NCI-H1105 (cell line): ENCODE results near the gene OTOL1.
"Not testable (repeated sequence)": the region's sequence is repeated elsewhere in the genome, so short reads cannot be mapped to it uniquely, and the experiment has no call there.

ENCODE experiments used
- DNase-seq: peaks from one replicate; lab custom pipeline; 2025; lab: John Stamatoyannopoulos, UW

OTOL1 gene

GRCh38 chr3:161496508-161496907 is at the start of gene OTOL1:
Gene OTOL1 (plus strand): TSS chr3:161496808. CDS start chr3:161496808, 0 bp downstream.
- DNase-seq = no peak

- DNase-seq = no peak
Measured at GRCh38 chr3:161449785-161450184, 46.8 kb upstream of the OTOL1 start.

GRCh38 chr3:161452179-161452578 is 44.4 kb upstream of the OTOL1 start:
- DNase-seq = no peak

DNA sequence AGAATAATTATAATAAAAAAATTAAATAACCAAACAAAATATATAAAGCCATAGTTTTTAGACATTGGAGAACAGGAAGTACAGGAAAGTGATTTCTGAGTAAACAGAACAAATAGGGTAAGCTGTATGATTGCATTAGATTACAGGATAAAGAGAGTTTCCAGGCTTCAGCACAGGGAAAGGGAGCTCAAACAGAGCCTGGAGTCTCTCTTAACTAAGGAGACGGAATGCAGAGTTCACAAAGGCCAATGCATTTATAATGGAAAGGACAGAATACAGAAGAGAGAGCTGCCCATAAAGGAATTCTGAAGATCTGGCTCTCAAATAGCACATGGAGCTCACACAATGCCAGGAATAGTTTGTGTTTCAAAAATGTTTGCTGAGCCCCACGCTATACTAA is 42.0 kb upstream of the OTOL1 start:
- DNase-seq = no peak

DNA sequence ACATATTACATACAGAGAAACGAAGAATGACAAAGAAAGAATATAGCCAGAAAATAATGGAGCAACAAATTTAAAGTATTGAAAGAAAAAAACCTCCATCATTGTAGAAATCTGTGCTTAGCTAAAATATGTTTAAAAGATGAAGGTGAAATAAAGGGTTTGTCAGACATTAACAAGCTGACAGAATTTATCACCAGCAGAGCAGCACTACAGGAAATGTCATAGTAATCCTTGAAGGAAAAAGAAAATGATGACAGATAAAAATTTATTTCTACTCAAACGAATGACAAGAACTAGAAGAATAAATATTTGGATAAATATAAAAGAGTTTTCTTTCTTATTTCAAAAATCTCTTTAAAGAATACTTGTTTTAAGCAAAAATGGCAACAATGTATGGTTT is 40.6 kb upstream of the OTOL1 start:
- no peak for DNase-seq

DNA sequence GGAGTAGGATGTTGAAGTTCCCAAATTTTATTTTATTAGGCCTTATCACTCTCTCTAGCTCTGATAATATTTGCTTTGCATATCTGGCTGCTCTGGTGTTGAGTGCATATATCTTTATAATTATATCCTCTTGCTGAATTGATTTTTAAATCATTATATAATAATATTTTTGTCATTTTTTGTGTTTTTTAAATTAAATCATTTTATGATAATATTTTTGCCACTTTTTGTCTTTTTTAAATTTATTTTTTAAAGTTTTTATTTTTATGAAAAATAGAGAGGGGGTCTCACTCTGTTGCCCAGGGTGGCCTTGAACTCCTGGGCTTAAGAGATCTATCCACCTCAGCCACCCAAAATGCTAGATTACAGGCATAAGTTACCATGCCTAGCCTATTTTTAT is 34.5 kb upstream of the OTOL1 start:
- DNase-seq = no peak

- no peak for DNase-seq
Measured at GRCh38 chr3:161471211-161471610, 25.4 kb upstream of the OTOL1 start.

- no peak for DNase-seq
Measured at GRCh38 chr3:161474139-161474538, 22.5 kb upstream of the OTOL1 start.

- no peak for DNase-seq
Measured at GRCh38 chr3:161474741-161475140, 21.9 kb upstream of the OTOL1 start.

- no peak for DNase-seq
Measured at GRCh38 chr3:161475206-161475605, 21.4 kb upstream of the OTOL1 start.

GRCh38 chr3:161475905-161476304 is 20.7 kb upstream of the OTOL1 start:
- DNase-seq = no peak

- DNase-seq = no peak
Measured at GRCh38 chr3:161484226-161484625, 12.4 kb upstream of the OTOL1 start.

DNA sequence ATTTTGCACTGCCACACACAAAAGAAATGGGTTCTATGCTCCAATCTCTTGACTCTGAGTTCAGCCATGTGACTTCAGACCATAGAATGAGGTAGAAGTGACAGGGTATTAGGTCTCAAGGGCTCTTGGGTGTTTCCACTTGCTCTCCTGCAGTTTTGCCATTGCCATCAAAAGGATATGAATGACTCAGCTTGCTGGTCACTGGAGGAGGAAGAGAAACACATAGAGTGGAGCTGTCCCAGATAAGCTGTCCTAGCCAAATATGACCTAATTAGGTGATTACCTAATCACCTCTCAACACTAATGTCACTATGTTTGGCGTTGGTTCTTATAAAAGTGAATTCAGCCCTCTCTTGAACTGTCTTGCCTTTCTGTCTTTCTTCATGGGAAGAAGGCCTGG is 8.3 kb upstream of the OTOL1 start:
- DNase-seq = not testable (repeated sequence)

GRCh38 chr3:161489395-161489794 is 7.2 kb upstream of the OTOL1 start:
- no peak for DNase-seq

DNA sequence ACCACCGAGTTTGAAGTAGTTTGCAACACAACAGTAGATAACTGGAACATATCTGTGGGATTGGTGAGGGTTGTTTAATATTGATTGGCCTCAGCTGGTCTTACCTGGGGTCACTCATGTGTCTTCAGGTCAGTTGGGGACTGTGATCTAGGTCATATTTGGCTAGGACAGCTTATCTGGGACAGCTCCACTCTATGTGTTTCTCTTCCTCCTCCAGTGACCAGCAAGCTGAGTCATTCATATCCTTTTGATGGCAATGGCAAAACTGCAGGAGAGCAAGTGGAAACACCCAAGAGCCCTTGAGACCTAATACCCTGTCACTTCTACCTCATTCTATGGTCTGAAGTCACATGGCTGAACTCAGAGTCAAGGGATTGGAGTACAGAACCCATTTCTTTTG is 5.8 kb upstream of the OTOL1 start:
- DNase-seq = not testable (repeated sequence)

DNA sequence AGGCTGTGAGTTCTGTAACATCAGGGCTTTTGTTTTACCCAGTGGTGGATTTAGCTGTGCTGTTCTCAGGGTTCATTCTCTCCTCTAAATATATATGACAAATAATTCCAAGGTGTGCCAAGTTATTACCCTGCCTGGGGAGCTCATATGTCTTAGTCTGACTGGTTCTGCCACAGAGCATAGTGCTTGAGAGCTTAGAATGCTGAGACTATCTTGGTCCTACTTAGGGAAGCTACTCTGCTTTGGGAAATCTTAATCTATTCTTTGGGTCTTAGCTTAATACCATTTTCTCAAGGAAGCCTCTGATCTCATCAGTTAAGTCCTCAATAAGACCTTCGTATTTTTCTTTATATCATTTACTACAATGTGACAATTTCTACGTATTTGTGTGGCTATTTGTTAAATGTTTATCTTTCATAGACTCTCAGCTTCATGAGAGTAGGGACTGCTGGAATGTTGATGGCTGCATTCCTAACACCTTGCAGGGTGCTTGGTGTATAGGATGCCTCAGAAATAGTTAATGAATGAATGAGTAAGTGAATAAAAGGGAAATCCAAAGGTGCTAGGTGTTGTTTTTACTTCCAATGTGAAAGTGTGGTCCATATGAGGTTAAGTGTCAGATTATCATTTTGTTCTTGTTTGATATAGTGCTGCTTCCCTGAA is 1.8 kb downstream of the OTOL1 start:
- no peak for DNase-seq

DNA sequence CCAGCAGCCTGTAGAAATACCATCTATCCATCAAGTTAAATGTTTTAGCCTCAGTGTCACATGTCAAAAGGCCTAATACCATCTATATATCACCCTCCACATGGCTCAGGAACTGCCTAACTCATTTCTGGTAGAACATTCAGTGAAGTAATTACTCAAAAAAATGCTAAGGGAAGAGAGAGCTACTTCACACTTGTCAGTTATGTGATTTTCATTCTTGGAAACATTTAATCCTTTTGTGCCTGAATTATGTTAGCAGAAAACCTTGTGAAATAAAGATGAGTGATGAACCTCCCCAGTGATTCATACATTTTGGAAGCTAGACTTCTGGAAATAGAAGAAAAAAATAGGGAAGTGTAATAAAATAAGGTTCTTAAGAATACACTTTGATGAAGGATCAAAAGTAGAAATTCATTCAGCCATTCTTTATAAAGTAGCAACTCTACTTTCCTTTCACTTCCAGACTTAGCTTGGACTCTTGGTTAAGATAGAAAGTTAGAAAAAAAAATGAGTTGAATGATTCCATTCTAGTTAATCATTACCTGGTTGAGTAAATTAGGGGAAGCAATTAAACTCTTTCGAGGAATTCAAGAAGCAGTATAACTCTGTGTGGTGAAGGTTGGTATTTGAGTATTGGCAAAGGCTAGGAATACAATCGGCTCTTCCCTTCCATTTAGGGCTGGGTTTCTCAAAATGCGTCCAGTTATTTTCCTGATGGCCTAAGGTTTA is 3.6 kb downstream of the OTOL1 start:
- no peak for DNase-seq

DNA sequence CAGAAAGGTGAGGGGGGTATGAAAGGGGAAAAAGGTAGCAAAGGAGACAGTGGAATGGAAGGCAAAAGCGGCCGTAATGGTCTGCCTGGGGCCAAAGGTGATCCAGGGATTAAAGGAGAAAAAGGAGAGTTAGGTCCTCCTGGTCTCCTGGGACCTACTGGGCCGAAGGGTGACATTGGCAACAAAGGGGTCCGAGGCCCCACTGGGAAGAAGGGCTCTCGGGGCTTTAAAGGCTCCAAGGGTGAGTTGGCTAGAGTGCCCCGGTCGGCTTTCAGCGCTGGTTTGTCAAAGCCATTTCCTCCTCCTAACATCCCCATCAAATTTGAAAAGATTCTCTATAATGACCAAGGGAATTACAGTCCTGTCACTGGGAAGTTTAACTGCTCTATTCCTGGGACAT is 6.7 kb downstream of the OTOL1 start:
- no peak for DNase-seq

DNA sequence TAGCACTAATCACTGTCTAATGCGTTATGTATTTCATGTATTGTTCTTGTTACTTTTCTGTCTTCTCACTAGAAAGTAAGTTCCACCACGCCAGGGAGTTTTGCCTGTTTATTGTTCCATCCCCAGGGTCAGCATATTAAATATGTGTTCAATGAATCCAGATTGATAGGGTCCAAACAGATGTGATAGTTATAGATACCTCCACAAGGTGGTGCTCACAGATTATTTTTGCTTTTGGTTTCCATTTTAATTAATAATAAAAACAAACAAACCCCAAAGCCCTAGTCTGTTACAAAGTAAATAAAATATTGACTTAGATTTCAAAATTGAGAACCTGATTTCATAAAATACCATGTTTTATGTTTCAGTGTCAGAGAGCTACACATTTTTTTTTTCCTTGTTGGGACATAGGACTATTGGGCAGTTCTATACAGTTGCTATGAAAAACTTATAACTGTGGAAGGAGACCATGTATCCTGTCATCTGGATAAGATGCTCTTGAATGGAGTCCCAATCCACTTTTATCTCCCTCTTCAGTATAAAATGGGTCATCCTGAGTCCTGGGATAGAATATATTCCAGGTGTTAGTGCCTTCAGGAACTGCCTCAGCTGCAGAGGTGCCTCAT is 12.4 kb downstream of the OTOL1 start:
- peak; percentile 22 for DNase-seq

DNA sequence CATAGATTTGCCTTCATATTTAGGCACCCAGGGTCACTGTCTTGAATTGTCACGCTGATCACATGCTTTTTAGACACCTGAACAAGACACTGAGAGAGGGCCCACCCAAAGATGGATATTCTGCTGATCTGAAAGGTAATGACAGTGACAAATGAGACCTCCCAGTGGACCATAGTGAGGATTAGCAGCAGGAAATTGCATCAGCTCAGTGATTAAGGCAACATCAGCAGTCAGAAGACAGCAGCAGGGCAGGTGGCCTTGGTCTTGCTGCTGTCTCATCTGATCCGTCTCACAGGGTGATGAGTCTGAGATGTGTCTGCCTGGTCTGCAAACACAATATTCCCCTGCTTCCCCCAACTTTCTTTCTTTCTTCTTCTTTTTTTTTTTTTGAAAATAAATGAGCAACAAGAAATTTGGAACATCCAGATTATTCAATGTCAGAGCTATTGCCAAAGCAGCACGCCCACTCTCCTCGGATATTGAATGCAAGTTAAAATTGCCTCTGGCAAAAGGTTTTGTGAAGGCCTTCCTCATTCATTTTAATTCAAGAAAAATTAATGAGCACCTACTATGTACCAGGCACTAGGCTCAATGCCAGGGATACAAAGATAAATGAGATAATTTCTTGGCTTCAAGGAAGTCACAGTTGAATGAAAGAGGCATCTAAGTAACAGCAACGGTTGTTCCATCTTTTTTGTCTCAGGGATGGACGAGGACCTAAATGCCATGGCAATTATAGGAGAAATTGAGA is 14.1 kb downstream of the OTOL1 start:
- DNase-seq = no peak

GRCh38 chr3:161523916-161524315 is 27.3 kb downstream of the OTOL1 start:
- no peak for DNase-seq

GRCh38 chr3:161531930-161532329 is 35.3 kb downstream of the OTOL1 start:
- no peak for DNase-seq

DNA sequence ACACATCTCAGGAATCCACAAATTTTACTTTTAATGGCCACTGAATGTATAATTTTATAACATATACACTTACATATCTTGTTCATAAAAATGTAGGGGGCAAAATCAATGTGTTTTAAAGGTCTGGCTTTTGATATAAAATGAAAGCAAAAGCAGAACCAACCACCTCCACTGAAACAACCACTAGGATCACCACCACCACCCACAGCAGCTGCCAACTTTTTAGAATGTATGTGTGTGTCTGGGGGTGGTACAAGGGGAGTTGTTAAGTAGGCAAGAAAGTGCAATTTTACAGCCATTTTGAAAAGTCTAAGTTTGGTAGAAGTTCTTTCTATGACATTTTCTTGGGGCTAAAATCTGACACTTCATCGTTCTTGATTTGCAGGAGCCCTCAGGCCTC is 44.0 kb downstream of the OTOL1 start:
- DNase-seq = no peak
